ENCODE measurements around the gene TIPARP.
"Not testable (repeated sequence)": the region's sequence is repeated elsewhere in the genome, so short reads cannot be mapped to it uniquely, and the experiment has no call there.

- not testable (repeated sequence) for TF ChIP-seq POLR2A, CTCF (IDR thresholded peaks at IDR 0.05)
Measured at GRCh38 chr3:156734661-156735060, 60.3 kb downstream of the TIPARP start.
